ENCODE measurements around the gene ADAMTS6.

The ADAMTS6 gene

DNA sequence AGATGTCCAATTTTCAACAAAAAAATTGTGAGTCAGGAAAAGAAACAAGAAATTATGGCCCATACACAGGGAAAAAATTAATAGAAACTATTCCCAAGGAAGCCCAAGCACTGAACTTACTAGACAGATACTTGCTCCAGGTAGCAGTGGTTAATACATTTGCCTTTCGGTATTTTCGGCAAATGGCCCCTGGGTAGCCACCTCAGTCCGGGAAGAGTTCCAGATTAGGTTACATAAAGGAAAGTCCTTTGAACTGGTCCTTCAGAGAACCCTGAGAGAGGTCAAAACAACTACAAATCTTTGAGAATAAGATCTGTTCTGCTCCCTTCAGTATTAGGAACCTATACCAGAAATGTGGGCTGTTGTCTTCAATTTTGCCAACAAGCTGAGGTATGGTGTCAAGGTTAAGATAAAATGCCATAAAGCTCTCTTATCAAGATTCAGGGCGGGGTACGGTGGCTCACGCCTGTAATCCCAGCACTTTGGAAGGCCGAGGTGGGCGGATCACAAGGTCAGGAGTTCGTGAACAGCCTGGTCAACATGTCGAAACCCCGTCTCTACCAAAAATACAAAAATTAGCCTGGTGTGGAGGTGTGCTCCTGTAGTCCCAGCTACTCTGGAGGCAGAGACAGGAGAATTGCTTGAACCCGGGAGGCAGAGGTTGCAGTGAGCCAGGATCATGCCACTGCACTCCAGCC, 369.6 kb downstream of the ADAMTS6 start:
- DNase-seq (ENCODE audit: extremely low read depth in 1 of 2, low read depth in 1 of 2) = no peak

DNA sequence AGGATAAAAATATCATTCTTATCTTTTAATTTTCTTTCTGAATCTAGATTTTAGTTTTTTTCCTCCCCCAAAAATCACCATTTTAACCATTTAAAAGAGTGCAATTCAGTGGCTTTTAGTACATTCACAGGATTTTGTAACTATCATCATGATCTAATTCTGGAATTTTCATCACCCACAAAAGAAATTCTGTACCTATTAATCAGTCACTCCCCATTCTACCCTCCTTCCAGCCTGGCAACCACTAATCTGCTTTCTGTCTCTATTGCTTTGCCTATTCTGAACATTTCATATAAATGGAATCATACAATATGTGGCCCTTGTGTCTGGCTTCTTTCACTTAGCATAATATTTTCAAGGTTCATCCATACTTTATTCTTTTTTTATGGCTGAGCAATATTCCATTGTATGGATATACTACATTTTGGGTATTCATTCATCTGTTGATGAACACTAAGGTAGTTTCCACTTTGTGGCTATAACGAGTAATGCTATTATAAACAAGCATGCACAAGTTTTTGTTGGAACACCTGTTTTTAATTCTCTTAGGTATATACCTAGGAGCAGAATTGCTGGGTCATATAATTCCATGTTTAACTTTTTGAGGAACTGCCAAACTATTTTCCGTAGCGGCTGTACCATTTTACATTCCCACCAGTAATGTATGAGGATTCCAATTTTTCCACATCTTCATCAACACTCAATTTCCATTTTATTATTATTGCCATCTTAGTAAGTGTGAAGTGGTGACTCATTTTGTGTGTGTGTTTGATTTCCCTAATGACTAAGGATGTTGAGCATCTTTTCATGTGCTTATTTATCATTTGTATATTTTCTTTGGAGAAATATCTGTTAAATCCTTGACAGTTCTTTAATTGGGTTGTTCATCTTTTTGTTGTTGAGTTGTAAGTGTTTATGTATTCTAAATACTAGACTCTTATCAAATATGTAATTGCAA, 372.7 kb downstream of the ADAMTS6 start:
- DNase-seq (ENCODE audit: extremely low read depth in 1 of 2, low read depth in 1 of 2) = no peak

DNA sequence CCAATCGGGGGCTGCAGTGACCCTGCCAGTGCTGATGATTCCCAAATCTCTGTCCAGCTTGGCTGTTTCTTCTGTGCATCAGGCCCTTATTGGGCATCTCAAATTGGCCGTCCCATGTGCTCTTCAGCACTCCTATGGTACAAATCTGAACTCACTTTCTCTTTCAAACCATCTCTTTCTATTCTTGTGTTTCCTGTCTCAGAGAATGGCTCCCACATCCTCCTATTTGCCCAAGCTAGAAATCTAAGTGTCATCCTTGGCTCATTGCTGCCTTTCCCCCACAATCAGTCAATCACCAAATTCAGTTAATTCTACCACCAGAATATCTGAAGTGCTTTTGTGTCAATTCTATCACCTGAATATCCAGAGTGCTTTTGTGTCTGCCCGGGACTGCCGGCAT, 376.4 kb downstream of the ADAMTS6 start:
- DNase-seq (ENCODE audit: extremely low read depth in 1 of 2, low read depth in 1 of 2) = no peak

DNA sequence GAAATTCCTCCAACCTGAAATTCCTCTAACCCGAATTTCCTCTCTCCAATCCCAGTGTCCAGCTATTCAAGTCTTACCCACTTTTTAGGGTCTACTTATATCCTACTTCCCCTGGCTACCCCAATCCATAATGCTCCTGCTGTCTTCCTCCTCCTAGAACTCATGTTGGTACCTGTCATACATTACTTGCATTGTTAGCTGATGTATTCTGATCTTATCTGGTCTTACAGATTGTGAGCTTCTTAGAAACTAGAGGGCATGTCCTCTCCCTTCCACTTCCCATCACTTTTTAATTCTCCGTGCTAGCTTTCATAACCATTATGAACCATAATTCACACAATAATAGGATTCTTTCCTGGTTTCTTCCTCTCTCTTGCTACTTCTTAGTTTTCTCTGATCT, 376.9 kb downstream of the ADAMTS6 start:
- no peak for DNase-seq (ENCODE audit: extremely low read depth in 1 of 2, low read depth in 1 of 2)

DNA sequence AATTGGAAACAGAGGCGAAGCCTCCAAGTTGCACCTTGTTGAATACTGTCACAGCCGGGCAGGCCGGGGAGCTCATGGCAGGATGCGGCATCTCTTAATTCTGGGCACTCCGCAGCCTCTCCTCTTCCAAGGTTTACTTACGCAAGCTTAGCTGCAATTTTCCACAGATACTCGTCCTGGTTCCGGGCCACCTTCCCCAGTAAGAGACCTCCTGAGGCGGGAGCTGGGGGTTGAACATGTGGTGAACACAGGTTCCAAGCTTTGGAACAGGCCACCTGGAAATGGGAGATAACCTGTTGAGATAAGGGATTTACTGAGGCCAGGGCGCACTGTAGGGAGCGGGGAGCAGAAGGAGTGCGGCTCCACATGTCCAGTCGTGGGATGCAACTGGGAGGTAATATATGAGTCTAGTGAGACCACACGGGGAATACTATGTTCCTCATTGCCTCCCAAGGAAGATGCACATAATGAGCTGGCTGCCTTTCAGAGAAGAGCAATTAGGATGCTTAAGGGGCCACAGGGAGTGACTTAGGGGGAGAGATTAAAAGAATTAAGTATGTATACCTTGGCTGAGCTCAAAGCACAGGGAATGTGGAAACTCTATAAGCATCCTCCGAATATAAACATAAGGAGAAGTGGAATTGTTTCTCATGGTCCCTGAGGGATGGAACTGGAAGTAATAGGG, 377.8 kb downstream of the ADAMTS6 start:
- no peak for DNase-seq (ENCODE audit: extremely low read depth in 1 of 2, low read depth in 1 of 2)

DNA sequence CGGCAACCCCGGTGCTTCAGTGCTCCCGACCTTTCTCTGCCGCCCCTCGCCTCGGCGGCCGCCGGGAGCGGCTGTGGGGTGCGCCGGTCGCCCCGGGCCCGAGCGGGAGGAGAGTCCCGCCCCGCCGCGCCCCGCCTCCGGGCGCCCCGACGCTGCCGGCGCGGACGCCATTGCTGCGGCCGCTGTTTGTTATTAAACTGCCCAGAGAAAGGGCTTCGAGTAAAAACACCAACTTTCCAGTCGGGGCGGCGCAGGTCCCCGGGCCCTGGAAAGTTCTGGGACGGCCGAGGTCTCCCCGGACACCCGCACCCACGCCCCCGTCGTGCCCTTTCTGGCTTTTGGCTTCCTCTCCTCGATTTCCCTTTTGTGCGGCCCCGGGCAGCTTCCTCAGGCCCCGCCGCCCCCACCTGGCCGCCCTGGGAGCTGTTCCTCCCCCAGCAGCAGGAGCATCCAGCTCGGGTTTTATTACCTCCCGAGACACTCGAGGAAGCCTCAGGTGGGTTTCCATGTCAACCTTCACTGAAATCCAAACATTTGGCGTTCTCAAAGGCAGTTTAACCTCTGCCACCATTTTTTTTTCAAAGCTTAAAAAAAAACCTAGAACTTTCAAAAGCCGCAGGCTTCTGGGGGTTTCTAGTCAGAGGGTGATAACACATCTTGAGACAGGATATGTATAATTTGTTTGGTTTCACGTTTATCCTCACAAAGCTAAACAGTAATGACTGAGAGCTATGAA, 378.6 kb downstream of the ADAMTS6 start:
- peak; percentile 27 to 29 for DNase-seq (ENCODE audit: extremely low read depth in 1 of 2, low read depth in 1 of 2)

DNA sequence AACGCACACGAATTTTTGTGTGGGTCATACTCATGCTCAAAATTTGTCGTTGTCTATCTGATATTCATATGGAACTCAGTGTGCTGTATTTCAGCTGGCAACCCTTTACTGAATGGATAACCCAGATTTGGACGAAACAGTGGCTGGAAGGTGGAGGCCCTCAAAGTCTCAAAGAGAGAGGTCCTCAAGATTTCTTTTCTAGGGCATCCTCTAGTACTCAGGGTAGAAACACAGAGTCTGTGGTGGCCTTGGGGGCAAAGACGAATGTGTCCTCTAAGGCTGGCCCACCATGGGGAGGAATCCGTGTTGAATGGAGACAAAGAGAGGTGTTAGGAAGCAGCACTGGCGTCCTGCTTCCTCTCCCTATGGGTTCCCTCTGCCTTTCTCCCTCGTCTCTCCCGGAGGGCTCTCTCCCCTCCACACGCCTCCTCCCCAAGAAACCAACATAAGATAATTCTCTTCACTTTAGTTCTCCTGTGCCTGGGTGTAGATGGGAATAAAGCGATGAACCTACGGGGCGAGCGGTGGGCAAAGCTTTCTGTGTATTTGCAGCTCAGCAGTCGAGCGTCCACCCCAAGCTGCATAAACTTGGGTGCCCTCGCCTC, 379.2 kb downstream of the ADAMTS6 start:
- no peak for DNase-seq (ENCODE audit: extremely low read depth in 1 of 2, low read depth in 1 of 2)

DNA sequence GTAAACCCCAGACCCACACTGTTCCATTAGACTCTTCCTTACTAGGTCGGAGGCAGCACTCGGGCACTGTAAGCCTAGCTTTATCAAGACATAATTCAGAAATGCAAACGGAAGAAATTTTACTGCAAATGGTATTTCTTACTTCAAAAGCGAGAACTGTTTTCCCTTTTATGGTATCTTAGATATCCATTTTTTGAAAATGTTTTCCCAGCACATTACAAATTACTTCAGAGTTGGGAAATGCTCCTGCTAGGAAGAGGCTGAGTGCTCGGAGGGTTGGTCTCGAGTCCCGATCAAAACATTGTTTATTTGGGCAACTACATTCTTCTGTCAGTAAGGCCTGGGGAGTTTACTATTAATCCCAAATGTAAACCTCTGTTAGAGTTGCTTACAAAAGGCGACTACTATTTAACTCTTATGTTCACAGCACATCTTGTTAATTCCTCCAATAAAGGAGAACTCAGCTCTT, 380.1 kb downstream of the ADAMTS6 start:
- DNase-seq (ENCODE audit: extremely low read depth in 1 of 2, low read depth in 1 of 2) = no peak

DNA sequence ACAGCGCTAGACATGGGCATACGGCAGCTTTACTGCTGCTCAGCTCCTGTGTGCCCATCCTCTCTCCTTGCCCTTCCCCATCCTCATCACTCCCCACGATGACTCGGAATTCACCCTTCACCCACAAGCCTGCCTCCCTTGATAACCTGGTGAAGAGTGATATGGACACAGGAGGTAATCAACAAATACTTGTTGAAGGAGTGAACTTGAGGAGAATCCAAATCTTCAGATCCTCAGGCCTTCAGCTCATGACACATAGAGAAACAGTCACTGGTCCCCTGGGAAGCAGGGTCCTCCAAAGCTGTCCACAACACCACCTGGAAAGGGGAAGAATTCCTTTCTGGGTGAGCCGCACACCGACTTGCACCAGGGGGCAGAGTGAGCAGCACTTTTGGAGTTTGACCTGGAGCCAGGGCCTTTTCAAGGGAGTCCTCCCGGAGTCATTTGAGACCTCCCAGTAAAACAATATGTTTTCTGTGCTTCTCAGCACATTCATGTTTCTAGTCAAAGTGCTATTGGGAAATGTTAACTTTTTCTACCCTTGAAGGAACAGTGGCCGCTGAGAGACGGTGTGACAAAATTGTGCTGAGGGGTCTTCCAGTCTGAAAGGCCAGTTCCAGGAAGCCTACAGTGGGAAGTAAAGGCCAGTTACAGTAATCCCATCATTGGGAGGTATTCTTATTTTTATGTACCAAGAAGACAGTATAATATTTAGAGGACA, 380.6 kb downstream of the ADAMTS6 start:
- DNase-seq (ENCODE audit: extremely low read depth in 1 of 2, low read depth in 1 of 2) = no peak
